GM19372 (cell line): Measurements from ENCODE around the gene CMPK1.

Source experiments
- ATAC-seq: cut with Tn5 transposase; IDR thresholded peaks from one replicate; pipeline ENCODE4 v1.9.1; 2021; ENCODE audit warnings: mild to moderate bottlenecking, low read depth, moderate library complexity; ENCODE audit not compliant: unreplicated experiment

The CMPK1 gene

GRCh38 chr1:47389731-47390130 is 56.1 kb downstream of the CMPK1 start:
- ATAC-seq, result no peak

GRCh38 chr1:47390843-47391242 is 57.3 kb downstream of the CMPK1 start:
- ATAC-seq, result no peak

- ATAC-seq, result no peak
Measured at GRCh38 chr1:47393141-47393540, 59.6 kb downstream of the CMPK1 start.

GRCh38 chr1:47395433-47395832 is 61.8 kb downstream of the CMPK1 start:
- ATAC-seq, result no peak

- no peak for ATAC-seq
Measured at GRCh38 chr1:47396671-47397196, 63.1 kb downstream of the CMPK1 start.

- no peak for ATAC-seq
Measured at GRCh38 chr1:47399138-47399845, 65.7 kb downstream of the CMPK1 start.

- ATAC-seq, result no peak
Measured at GRCh38 chr1:47399846-47400155, 66.2 kb downstream of the CMPK1 start.

- ATAC-seq, result no peak
Measured at GRCh38 chr1:47401761-47402160, 68.2 kb downstream of the CMPK1 start.

GRCh38 chr1:47402591-47402990 is 69.0 kb downstream of the CMPK1 start:
- no peak for ATAC-seq

GRCh38 chr1:47403321-47403910 is 69.8 kb downstream of the CMPK1 start:
- ATAC-seq, result no peak

- ATAC-seq, result no peak
Measured at GRCh38 chr1:47405697-47406096, 72.1 kb downstream of the CMPK1 start.

GRCh38 chr1:47406966-47407365 is 73.4 kb downstream of the CMPK1 start:
- no peak for ATAC-seq

- no peak for ATAC-seq
Measured at GRCh38 chr1:47407481-47407880, 73.9 kb downstream of the CMPK1 start.

- no peak for ATAC-seq
Measured at GRCh38 chr1:47409311-47410067, 75.9 kb downstream of the CMPK1 start.

- ATAC-seq, result no peak
Measured at GRCh38 chr1:47410068-47410455, 76.5 kb downstream of the CMPK1 start.

- ATAC-seq, result no peak
Measured at GRCh38 chr1:47411436-47411835, 77.8 kb downstream of the CMPK1 start.

GRCh38 chr1:47412437-47412836 is 78.8 kb downstream of the CMPK1 start:
- no peak for ATAC-seq

GRCh38 chr1:47415728-47416318 is 82.2 kb downstream of the CMPK1 start, which contains the start of gene FOXE3:
TSS of gene FOXE3 (plus strand) at chr1:47416285. CDS start at chr1:47416316, 31 bp downstream.
- ATAC-seq, result no peak

GRCh38 chr1:47416319-47417169 is 83.0 kb downstream of the CMPK1 start:
- no peak for ATAC-seq
